ENCODE measurements around the gene LAMP2. TPM values are rescaled to one million over a fixed set of nuclear protein-coding genes. Genes with fewer than 3 reads are reported as not detected.

LAMP2 gene
- total RNA-seq, 1 experiment from 2014 or later, result 119 TPM

DNA sequence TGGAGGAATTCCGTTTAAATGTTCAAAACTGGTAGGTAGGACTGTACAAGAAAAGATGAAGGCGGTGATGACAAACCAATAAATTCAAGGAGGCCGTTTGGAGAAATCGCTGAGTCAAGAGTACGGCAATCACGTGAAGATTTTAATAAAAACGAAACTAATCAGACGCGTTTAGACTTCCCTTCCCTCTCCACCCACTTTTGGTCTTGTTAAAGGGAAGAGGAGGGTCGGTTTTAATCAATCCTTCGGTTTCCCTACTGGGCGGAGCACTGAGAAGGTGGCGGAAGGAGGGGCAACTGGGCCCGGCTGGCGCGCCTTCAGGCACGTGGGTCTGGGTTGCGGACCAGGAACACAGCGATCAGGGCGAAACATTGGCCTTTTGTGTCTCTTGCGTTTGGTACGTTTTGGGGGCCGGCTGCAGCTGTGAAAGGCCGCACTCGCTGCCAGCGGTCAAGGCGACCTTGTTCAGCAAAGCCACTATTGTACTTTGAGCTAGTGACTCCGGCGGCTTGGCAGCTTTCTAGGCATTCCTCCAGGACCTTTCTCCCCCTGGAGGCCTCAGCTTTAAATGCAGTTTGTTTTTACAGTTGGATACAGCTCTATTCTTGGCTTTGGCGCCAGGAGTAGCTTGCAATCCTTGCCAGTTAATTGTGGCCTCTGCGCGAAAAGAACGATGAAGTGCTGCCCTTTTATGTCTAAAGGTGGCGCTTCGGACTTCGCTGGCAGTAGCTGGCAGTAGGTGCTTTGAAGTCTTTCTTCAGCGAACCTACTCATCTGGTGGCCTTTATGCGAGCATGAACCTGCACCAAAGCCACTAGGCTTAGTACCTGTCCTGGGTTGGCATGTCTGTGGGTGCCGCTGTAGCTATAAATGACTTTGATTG is 16.8 kb upstream of the LAMP2 start:
- CTCF ChIA-PET, result interaction anchor here (0.6 to 1.1 kb wide), 7 partner anchors 13 to 1884 kb away, joined by 4 to 6 read pairs (median 4); partner anchors contain the start of genes LAMP2, MCTS1 and ZBTB33
- BruUV-seq (replicated peaks), result no TSS peak

DNA sequence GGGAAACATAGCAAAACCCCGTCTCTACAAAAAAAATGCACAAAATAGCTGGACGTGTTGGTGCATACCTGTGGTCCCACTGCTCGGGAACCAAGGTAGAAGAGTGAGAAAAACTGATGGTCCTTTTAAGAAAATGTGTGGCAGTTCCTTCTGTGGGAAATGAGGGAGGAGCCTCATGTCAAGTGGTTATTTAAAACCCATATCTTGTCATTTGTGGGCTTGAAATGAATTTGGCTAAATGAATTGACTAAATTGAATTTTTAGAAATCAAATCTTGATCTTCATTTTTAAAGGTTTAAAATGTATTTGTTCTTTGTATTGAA is 16.2 kb upstream of the LAMP2 start:
- no peaks in the 10 kb centered on the region for H3K27me3 Mint-ChIP-seq (ENCODE audit: insufficient read depth, unreplicated experiment)

More for the DNA sequence above, 16.8 kb upstream of the LAMP2 start:
- H3K36me3 Mint-ChIP-seq (ENCODE audit: insufficient read depth, unreplicated experiment), result peaks cover 8% of the 10 kb centered on the region
- no peaks in the 10 kb centered on the region for H3K9me3 Mint-ChIP-seq (ENCODE audit: unreplicated experiment)
- peak overlapping the region; percentile 29 for H3K4me3 ChIP-seq (ENCODE audit: low read depth, low read length)
- POLR2A ChIA-PET, result interaction anchor here (0.8 to 1.2 kb wide), 2 partner anchors 17 to 76 kb away, joined by 4 to 13 read pairs; partner anchors contain the start of gene LAMP2
- H3K9me3 ChIP-seq, result no peaks in the 10 kb centered on the region
- no peaks in the 10 kb centered on the region; the same call in 1 of the 2 replicates for H3K4me1 ChIP-seq
- H3K4me3 Mint-ChIP-seq (ENCODE audit: unreplicated experiment), result peak overlapping the region; percentile 65
- TF ChIP-seq, protein P1, sequence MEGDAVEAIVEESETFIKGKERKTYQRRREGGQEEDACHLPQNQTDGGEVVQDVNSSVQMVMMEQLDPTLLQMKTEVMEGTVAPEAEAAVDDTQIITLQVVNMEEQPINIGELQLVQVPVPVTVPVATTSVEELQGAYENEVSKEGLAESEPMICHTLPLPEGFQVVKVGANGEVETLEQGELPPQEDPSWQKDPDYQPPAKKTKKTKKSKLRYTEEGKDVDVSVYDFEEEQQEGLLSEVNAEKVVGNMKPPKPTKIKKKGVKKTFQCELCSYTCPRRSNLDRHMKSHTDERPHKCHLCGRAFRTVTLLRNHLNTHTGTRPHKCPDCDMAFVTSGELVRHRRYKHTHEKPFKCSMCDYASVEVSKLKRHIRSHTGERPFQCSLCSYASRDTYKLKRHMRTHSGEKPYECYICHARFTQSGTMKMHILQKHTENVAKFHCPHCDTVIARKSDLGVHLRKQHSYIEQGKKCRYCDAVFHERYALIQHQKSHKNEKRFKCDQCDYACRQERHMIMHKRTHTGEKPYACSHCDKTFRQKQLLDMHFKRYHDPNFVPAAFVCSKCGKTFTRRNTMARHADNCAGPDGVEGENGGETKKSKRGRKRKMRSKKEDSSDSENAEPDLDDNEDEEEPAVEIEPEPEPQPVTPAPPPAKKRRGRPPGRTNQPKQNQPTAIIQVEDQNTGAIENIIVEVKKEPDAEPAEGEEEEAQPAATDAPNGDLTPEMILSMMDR (IDR thresholded peaks at IDR 0.05; ENCODE audit: insufficient read depth in 1 of 2, low read depth in 1 of 2, low read length in 1 of 2, severe bottlenecking in 1 of 2, unreplicated experiment in 1 of 2), result peak; percentile 11 to 40
- DNase-seq, result peak; percentile 77 to 78
- no peaks in the 10 kb centered on the region for H3K36me3 ChIP-seq (ENCODE audit: control insufficient read depth, insufficient read depth, low read length)
- intact Hi-C loops (cut with micrococcal nuclease; ENCODE audit: unreplicated experiment), result loop anchor here (1.0 kb wide), 1 partner anchor 17 kb away; the partner anchor contains the start of gene LAMP2
- no peaks in the 10 kb centered on the region for H3K27me3 Mint-ChIP-seq (ENCODE audit: insufficient read depth, unreplicated experiment)
- peak overlapping the region; percentile 70 for H3K27ac Mint-ChIP-seq (ENCODE audit: unreplicated experiment)
- H3K4me1 Mint-ChIP-seq (ENCODE audit: low read depth, unreplicated experiment), result no peaks in the 10 kb centered on the region
- no peaks in the 10 kb centered on the region for H3K27me3 ChIP-seq (replicated peaks; ENCODE audit: control insufficient read depth, insufficient read depth, low read length)

GRCh38 chrX:120477453-120477852 is 8.4 kb upstream of the LAMP2 start:
- DNase-seq, result no peak
- Histone ChIP-seq H3K4me1 (no peaks in the 10 kb centered on the region), H3K27me3 (replicated peaks; ENCODE audit: control insufficient read depth, insufficient read depth, low read length) (no peaks in the 10 kb centered on the region), H3K9me3 (no peaks in the 10 kb centered on the region), H3K36me3 (ENCODE audit: control insufficient read depth, insufficient read depth, low read length) (no peaks in the 10 kb centered on the region), H3K4me3 (ENCODE audit: low read depth, low read length) (no peak overlapping the region)
- no peaks in the 10 kb centered on the region for H3K9me3 Mint-ChIP-seq (ENCODE audit: unreplicated experiment)
- H3K27me3 Mint-ChIP-seq (ENCODE audit: insufficient read depth, unreplicated experiment), result peaks cover 4% of the 10 kb centered on the region
- CTCF ChIA-PET, result interaction anchor here (0.6 to 1.0 kb wide), 2 partner anchors 25 to 1884 kb away, joined by 3 read pairs; no protein-coding TSS in a partner anchor
- TF ChIP-seq, protein P1 (IDR thresholded peaks at IDR 0.05; ENCODE audit: insufficient read depth in 1 of 2, low read depth in 1 of 2, low read length in 1 of 2, severe bottlenecking in 1 of 2, unreplicated experiment in 1 of 2), result no peak
- H3K36me3 Mint-ChIP-seq (ENCODE audit: insufficient read depth, unreplicated experiment), result no peaks in the 10 kb centered on the region
- no peak overlapping the region for H3K27ac Mint-ChIP-seq (ENCODE audit: unreplicated experiment)
- POLR2A ChIA-PET, result no interaction called here
- H3K4me3 Mint-ChIP-seq (ENCODE audit: unreplicated experiment), result no peak overlapping the region
- no TSS peak for BruUV-seq (replicated peaks)
- intact Hi-C loops (cut with micrococcal nuclease; ENCODE audit: unreplicated experiment), result no loop called here
- no peaks in the 10 kb centered on the region for H3K4me1 Mint-ChIP-seq (ENCODE audit: low read depth, unreplicated experiment)

More for the DNA sequence above, 16.2 kb upstream of the LAMP2 start:
- CTCF ChIA-PET, result interaction anchor here (0.9 to 1.1 kb wide), 2 partner anchors 12 to 119 kb away, joined by 4 to 5 read pairs; partner anchors contain the start of gene MCTS1
- Histone ChIP-seq H3K4me1 (no peaks in the 10 kb centered on the region; the same call in 1 of the 2 replicates), H3K9me3 (no peaks in the 10 kb centered on the region), H3K27me3 (replicated peaks; ENCODE audit: control insufficient read depth, insufficient read depth, low read length) (no peaks in the 10 kb centered on the region), H3K36me3 (ENCODE audit: control insufficient read depth, insufficient read depth, low read length) (no peaks in the 10 kb centered on the region), H3K4me3 (ENCODE audit: low read depth, low read length) (no peak overlapping the region)
- BruUV-seq (replicated peaks), result no TSS peak
- intact Hi-C loops (cut with micrococcal nuclease; ENCODE audit: unreplicated experiment), result loop anchor here (1.0 kb wide), 1 partner anchor 16 kb away; the partner anchor contains the start of gene LAMP2
- POLR2A ChIA-PET, result interaction anchor here (1.2 kb wide), 1 partner anchor 17 kb away, joined by 13 read pairs; the partner anchor contains the start of gene LAMP2
- H3K9me3 Mint-ChIP-seq (ENCODE audit: unreplicated experiment), result no peaks in the 10 kb centered on the region
- no peak for DNase-seq
- peaks cover 8% of the 10 kb centered on the region for H3K36me3 Mint-ChIP-seq (ENCODE audit: insufficient read depth, unreplicated experiment)
- no peaks in the 10 kb centered on the region for H3K4me1 Mint-ChIP-seq (ENCODE audit: low read depth, unreplicated experiment)
- TF ChIP-seq, protein P1 (IDR thresholded peaks at IDR 0.05; ENCODE audit: insufficient read depth in 1 of 2, low read depth in 1 of 2, low read length in 1 of 2, severe bottlenecking in 1 of 2, unreplicated experiment in 1 of 2), result no peak
- H3K4me3 Mint-ChIP-seq (ENCODE audit: unreplicated experiment), result peak overlapping the region; percentile 65
- peak overlapping the region; percentile 70 for H3K27ac Mint-ChIP-seq (ENCODE audit: unreplicated experiment)
